Measurements from ENCODE around the gene SYNE3. TPM values are rescaled to one million over a fixed set of nuclear protein-coding genes. Genes with fewer than 3 reads are reported as not detected.

The SYNE3 gene
- total and polyA plus RNA-seq, 2 of the 8 experiments (the other 6 are each of a cell fraction or from before 2014, with no cell fraction given) = under 0.01 TPM; not detected in 1

DNA sequence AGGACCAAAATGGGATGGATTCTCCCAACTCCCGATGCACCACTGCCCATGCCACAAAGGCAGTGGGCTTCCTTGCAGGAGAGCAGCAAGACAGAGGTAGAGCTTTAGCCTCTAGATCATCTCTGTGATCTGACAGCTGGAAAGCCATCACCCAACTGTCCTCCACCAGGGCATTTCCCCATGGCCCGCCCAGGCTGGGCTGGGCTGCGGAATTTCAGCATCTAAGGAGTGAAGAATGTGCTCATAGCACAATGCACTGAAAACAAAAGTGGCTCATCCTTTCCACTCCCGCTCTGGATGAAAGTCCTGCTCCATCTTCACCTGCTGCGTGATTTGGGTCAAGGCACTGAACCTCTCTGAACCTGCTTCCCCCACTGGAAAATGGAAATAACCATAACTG, 5.6 kb downstream of the SYNE3 start:
- 84% methylated on average over 5 of the region's 5 CpGs; no CpG with 5 or more reads in 1 of the 2 experiments for WGBS, 2 experiments (ENCODE audit: extremely low coverage in 1 of 2, insufficient coverage in 1 of 2, insufficient read length in 1 of 2, insufficient replicate concordance in 2 of 2, low coverage in 1 of 2, low lambda C conversion rate in 2 of 2, missing lambda C conversion rate in 1 of 2)
- H3K18ac ChIP-seq (ENCODE audit: extremely low read depth, low read length) = no peak overlapping the region
- H4K20me1 ChIP-seq (replicated peaks in 1 of 2; ENCODE audit: control insufficient read depth in 1 of 2, insufficient read depth in 2 of 2, low read length in 2 of 2) = peaks cover 0 to 4% of the 10 kb centered on the region in 2 experiments
- FAIRE-seq (no peak), DNase-seq (ENCODE audit: low read depth in 1 of 2, low spot score in 2 of 2) (no peak)
- ChIA-PET CTCF (ENCODE audit: partially characterized antibody) (interaction anchor here (1.0 to 6.4 kb wide), 5 partner anchors 11 to 68 kb away, joined by 3 to 27 read pairs (median 6); no protein-coding TSS in a partner anchor), POLR2A (ENCODE audit: partially characterized antibody) (no interaction called here)
- H2AFZ ChIP-seq (ENCODE audit: low read length) = no peak overlapping the region
- H2BK120ac ChIP-seq (replicated peaks; ENCODE audit: low read depth, low read length) = no peak overlapping the region
- H2BK12ac ChIP-seq (ENCODE audit: low read depth, low read length) = no peak overlapping the region
- no peak overlapping the region for H3K14ac ChIP-seq (ENCODE audit: insufficient read length)
- no peak overlapping the region for H3K27ac ChIP-seq (ENCODE audit: low read depth, low read length)
- H3K79me2 ChIP-seq (ENCODE audit: control insufficient read depth in 1 of 2, insufficient read depth in 2 of 2, low read length in 2 of 2) = no peaks in the 10 kb centered on the region
- no peaks in the 10 kb centered on the region for H3K79me1 ChIP-seq (ENCODE audit: low read depth, low read length)
- no peaks in the 10 kb centered on the region for H3K36me3 ChIP-seq (ENCODE audit: control insufficient read depth in 2 of 4, insufficient read depth in 4 of 4, low read length in 3 of 4)
- no peak overlapping the region for H3K23ac ChIP-seq (ENCODE audit: insufficient read length)
- H3K9ac ChIP-seq (replicated peaks in 1 of 4; ENCODE audit: extremely low read depth in 1 of 4, low read depth in 3 of 4, low read length in 3 of 4) = no peak overlapping the region
- H2AK5ac ChIP-seq (ENCODE audit: low read depth, low read length) = no peak overlapping the region
- H2BK5ac ChIP-seq (ENCODE audit: low read depth, low read length) = no peak overlapping the region
- H3K9me3 ChIP-seq (ENCODE audit: insufficient read depth in 2 of 2, low read depth in 1 of 2, low read length in 1 of 2) = no peaks in the 10 kb centered on the region
- no peak overlapping the region for H4K5ac ChIP-seq (ENCODE audit: insufficient read length, low read depth, low read length)
- no peak overlapping the region for H3K4me3 ChIP-seq (ENCODE audit: extremely low read depth in 1 of 4, insufficient read depth in 2 of 4, low read depth in 3 of 4, low read length in 4 of 4)
- H3K4ac ChIP-seq (replicated peaks; ENCODE audit: insufficient read length, low read depth, low read length) = no peak overlapping the region
- H2BK20ac ChIP-seq (ENCODE audit: low read length) = no peak overlapping the region
- H3K56ac ChIP-seq (replicated peaks; ENCODE audit: insufficient read length, low read depth, low read length) = no peak overlapping the region
- peak overlapping the region; percentile 46; the same call in 1 of the 2 replicates for H2BK15ac ChIP-seq (ENCODE audit: low read length)
- no peak overlapping the region for H3K4me2 ChIP-seq (ENCODE audit: insufficient read depth in 1 of 2, low read depth in 2 of 2, low read length in 2 of 2)
- no peak overlapping the region for H4K8ac ChIP-seq (ENCODE audit: extremely low read depth, insufficient read depth, low read length)
- peaks cover 0 to 15% (median 11%) of the 10 kb centered on the region in 4 experiments; a peak in 6 of 7 replicates for H3K27me3 ChIP-seq (replicated peaks in 1 of 4; ENCODE audit: control insufficient read depth in 3 of 4, extremely low read depth in 1 of 4, insufficient read depth in 3 of 4, low read length in 3 of 4)
- H3K23me2 ChIP-seq (ENCODE audit: low read depth, low read length) = peaks cover under 1% of the 10 kb centered on the region; the same call in 1 of the 2 replicates
- no peak overlapping the region for H4K91ac ChIP-seq (replicated peaks; ENCODE audit: insufficient read length, low read length)
- peaks cover 0 to 13% (median 7%) of the 10 kb centered on the region in 4 experiments; a peak in 5 of 7 replicates for H3K4me1 ChIP-seq (replicated peaks in 1 of 4; ENCODE audit: control insufficient read depth in 3 of 4, insufficient read depth in 4 of 4, low read length in 3 of 4)
- TF ChIP-seq TCF12 (IDR thresholded peaks at IDR 0.05; ENCODE audit: low read depth, low read length) (no peak), POU5F1 (IDR thresholded peaks at IDR 0.05; ENCODE audit: low read depth, low read length) (no peak), EP300 (IDR thresholded peaks at IDR 0.05; ENCODE audit: borderline replicate concordance in 1 of 2, low read depth in 2 of 2, low read length in 2 of 2) (no peak), USF2 (IDR thresholded peaks at IDR 0.05; ENCODE audit: low read length) (no peak), CTBP2 (IDR thresholded peaks at IDR 0.05; ENCODE audit: borderline replicate concordance, insufficient read depth, insufficient read length, low read length) (no peak), CEBPB (IDR thresholded peaks at IDR 0.05; ENCODE audit: low read depth, low read length) (no peak), TAF1 (IDR thresholded peaks at IDR 0.05; ENCODE audit: low read depth, low read length) (no peak), SP4 (IDR thresholded peaks at IDR 0.05; ENCODE audit: low read length) (no peak), MAFK (IDR thresholded peaks at IDR 0.05; ENCODE audit: low read depth, low read length) (no peak), PHF8 (conservative IDR thresholded peaks at IDR 0.05; ENCODE audit: low read depth, low read length) (no peak), MAX (IDR thresholded peaks at IDR 0.05) (no peak), RAD21 (IDR thresholded peaks at IDR 0.05 in 1 of 2, conservative IDR thresholded peaks at IDR 0.05 in 1 of 2; ENCODE audit: low read depth in 2 of 2, low read length in 2 of 2) (no peak)

All from H1 (cell line).